SK-N-SH treated with all-trans-retinoic acid at 6 μM for 48 hours (cell line): ENCODE measurements around the gene SUCO.

Experiments used
- ATAC-seq: fragments of 200-7000 bp; cut with Tn5 transposase; 3 replicates; pipeline ENCODE4 v1.9.1; 2020; ENCODE audit warnings: mild to moderate bottlenecking, moderate library complexity
- ARNTL ChIP-seq: fragments of 450-650 bp; formaldehyde crosslinking; IDR thresholded peaks from 2 replicates; pipeline ENCODE4 v1.5.0; 2020; ENCODE audit warnings: low read depth, mild to moderate bottlenecking, moderate library complexity, borderline replicate concordance
- BACH2 ChIP-seq: fragments of 250-450 bp; sonication (Bioruptor Pico); IDR thresholded peaks from 2 replicates; pipeline ENCODE4 v1.9.0; 2021; ENCODE audit warnings: mild to moderate bottlenecking, borderline replicate concordance
- CSDC2 ChIP-seq: fragments of 250-450 bp; sonication (Bioruptor Pico); IDR thresholded peaks from 2 replicates; pipeline ENCODE4 v1.5.0; 2020; ENCODE audit warnings: mild to moderate bottlenecking, moderate library complexity
- CSRNP3 ChIP-seq: fragments of 250-450 bp; sonication (Bioruptor Pico); IDR thresholded peaks from 2 replicates; pipeline ENCODE4 v1.5.1; 2021; ENCODE audit warnings: mild to moderate bottlenecking, moderate library complexity
- ESRRG ChIP-seq: fragments of 250-450 bp; sonication (Bioruptor Pico); IDR thresholded peaks from 2 replicates; pipeline ENCODE4 v1.6.1; 2021; ENCODE audit warnings: mild to moderate bottlenecking
- GLIS3 ChIP-seq: fragments of 250-450 bp; sonication (Bioruptor Pico); IDR thresholded peaks from 2 replicates; pipeline ENCODE4 v1.5.0; 2020; ENCODE audit warnings: mild to moderate bottlenecking, moderate library complexity
- ISL1 ChIP-seq: fragments of 250-450 bp; sonication (Bioruptor Pico); IDR thresholded peaks from 2 replicates; pipeline ENCODE4 v2.1.2; 2022; ENCODE audit warnings: mild to moderate bottlenecking, moderate library complexity
- OSR1 ChIP-seq: fragments of 250-450 bp; sonication (Bioruptor Pico); IDR thresholded peaks from 2 replicates; pipeline ENCODE4 v1.8.0; 2022; ENCODE audit warnings: moderate library complexity, mild to moderate bottlenecking, inconsistent platforms
- POU6F1 ChIP-seq: fragments of 250-450 bp; sonication (Bioruptor Pico); IDR thresholded peaks from 2 replicates; pipeline ENCODE4 v1.8.0; 2021; ENCODE audit warnings: low read depth, mild to moderate bottlenecking, moderate library complexity, borderline replicate concordance
- RARB ChIP-seq: fragments of 250-450 bp; sonication (Bioruptor Pico); IDR thresholded peaks from 2 replicates; pipeline ENCODE4 v1.8.0; 2021; ENCODE audit warnings: mild to moderate bottlenecking, moderate library complexity
- SNAI2 ChIP-seq: fragments of 250-450 bp; sonication (Bioruptor Pico); IDR thresholded peaks from 2 replicates; pipeline ENCODE4 v1.5.0; 2020; ENCODE audit warnings: mild to moderate bottlenecking, moderate library complexity
- TCF4 ChIP-seq: fragments of 250-450 bp; sonication (Bioruptor Pico); IDR thresholded peaks from 2 replicates; pipeline ENCODE4 v1.8.0; 2021; ENCODE audit warnings: mild to moderate bottlenecking, moderate library complexity, borderline replicate concordance
- TSHZ2 ChIP-seq: fragments of 250-450 bp; sonication (Bioruptor Pico); IDR thresholded peaks from 2 replicates; pipeline ENCODE4 v1.5.0; 2020; ENCODE audit warnings: mild to moderate bottlenecking, moderate library complexity
- ZC3H10 ChIP-seq: fragments of 250-450 bp; sonication (Bioruptor Pico); IDR thresholded peaks from 2 replicates; pipeline ENCODE4 v1.5.1; 2021; ENCODE audit warnings: mild to moderate bottlenecking, moderate library complexity
- ZFP3 ChIP-seq: fragments of 250-450 bp; sonication (Bioruptor Pico); IDR thresholded peaks from 2 replicates; pipeline ENCODE4 v1.5.0; 2020; ENCODE audit warnings: mild to moderate bottlenecking, moderate library complexity
- ZFP30 ChIP-seq: fragments of 450-650 bp; formaldehyde crosslinking; IDR thresholded peaks from 2 replicates; pipeline ENCODE4 v1.5.0; 2022; ENCODE audit warnings: mild to moderate bottlenecking, moderate library complexity
- ZNF565 ChIP-seq: fragments of 450-650 bp; formaldehyde crosslinking; conservative IDR thresholded peaks from 2 replicates; pipeline ENCODE4 v1.5.0; 2020; ENCODE audit warnings: low read depth, mild to moderate bottlenecking, moderate library complexity
- ZNF70 ChIP-seq: fragments of 450-650 bp; formaldehyde crosslinking; IDR thresholded peaks from 2 replicates; pipeline ENCODE4 v1.5.0; 2020; ENCODE audit warnings: mild to moderate bottlenecking, moderate library complexity
- ZNF8 ChIP-seq: fragments of 450-650 bp; formaldehyde crosslinking; IDR thresholded peaks from 2 replicates; pipeline ENCODE4 v1.5.0; 2020; ENCODE audit warnings: mild to moderate bottlenecking, moderate library complexity

The SUCO gene

GRCh38 chr1:172623748-172624147 lies 90.8 kb downstream of the SUCO start:
- TF ChIP-seq TSHZ2 (CRISPR knock-in tag) (no peak), ZFP30 (CRISPR knock-in tag) (no peak), TCF4 (CRISPR knock-in tag) (no peak), OSR1 (CRISPR knock-in tag) (no peak), ISL1 (CRISPR knock-in tag) (no peak), GLIS3 (no peak), ZNF70 (CRISPR knock-in tag) (no peak)
- no peak for ATAC-seq

GRCh38 chr1:172626845-172627244 lies 93.9 kb downstream of the SUCO start:
- ATAC-seq, result no peak
- TF ChIP-seq ESRRG (CRISPR knock-in tag), result no peak
- no peak for TF ChIP-seq BACH2
- no peak for TF ChIP-seq ZNF70 (CRISPR knock-in tag)
- TF ChIP-seq GLIS3, result no peak
- TF ChIP-seq ISL1 (CRISPR knock-in tag), result no peak
- TF ChIP-seq ZFP3 (CRISPR knock-in tag), result no peak
- TF ChIP-seq RARB (CRISPR knock-in tag), result no peak
- TF ChIP-seq ZC3H10 (CRISPR knock-in tag), result no peak
- TF ChIP-seq CSDC2 (CRISPR knock-in tag), result no peak

GRCh38 chr1:172627702-172628101 lies 94.8 kb downstream of the SUCO start:
- no peak for ATAC-seq

GRCh38 chr1:172628401-172628800 lies 95.5 kb downstream of the SUCO start:
- TF ChIP-seq ARNTL (CRISPR knock-in tag) (no peak), TCF4 (CRISPR knock-in tag) (no peak), ZFP30 (CRISPR knock-in tag) (no peak), OSR1 (CRISPR knock-in tag) (no peak), POU6F1 (CRISPR knock-in tag) (no peak), ZNF565 (CRISPR knock-in tag) (no peak), GLIS3 (no peak), CSRNP3 (CRISPR knock-in tag) (no peak)
- ATAC-seq, result no peak

More at GRCh38 chr1:172627702-172628101, 94.8 kb downstream of the SUCO start:
- TF ChIP-seq TCF4 (CRISPR knock-in tag), result no peak
- no peak for TF ChIP-seq ARNTL (CRISPR knock-in tag)
- no peak for TF ChIP-seq SNAI2 (CRISPR knock-in tag)
- TF ChIP-seq BACH2, result no peak
- TF ChIP-seq ZNF8 (CRISPR knock-in tag), result no peak
- no peak for TF ChIP-seq ESRRG (CRISPR knock-in tag)
- no peak for TF ChIP-seq TSHZ2 (CRISPR knock-in tag)
- TF ChIP-seq GLIS3, result no peak
- no peak for TF ChIP-seq ZFP3 (CRISPR knock-in tag)
- no peak for TF ChIP-seq OSR1 (CRISPR knock-in tag)
- no peak for TF ChIP-seq ZNF70 (CRISPR knock-in tag)
- TF ChIP-seq, all 23 proteins: peak for 0
